ENCODE data around the gene PHIP.
"Not testable (repeated sequence)": the region's sequence is repeated elsewhere in the genome, so short reads cannot be mapped to it uniquely, and the experiment has no call there.

The PHIP gene

DNA sequence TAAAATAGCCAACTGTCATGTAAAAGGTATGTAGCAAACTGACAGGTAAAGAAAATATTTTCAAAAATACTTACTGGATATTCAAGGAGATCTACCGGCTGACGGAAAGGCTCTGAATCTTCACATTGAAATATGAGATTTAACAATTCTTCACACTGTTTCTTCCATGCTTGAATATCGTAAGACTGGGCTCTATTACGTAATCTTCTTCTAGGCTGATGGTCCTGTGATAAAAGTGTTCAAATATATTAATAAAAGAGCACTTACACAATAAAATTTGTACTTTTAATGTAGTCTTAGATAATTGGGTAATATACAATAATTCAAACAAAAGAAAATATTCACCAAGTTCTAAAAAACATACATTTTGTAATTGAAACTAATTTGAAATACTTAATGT, 123.3 kb downstream of the PHIP start:
- FAIRE-seq (no peak), DNase-seq (ENCODE audit: insufficient read length, low spot score) (no peak)
- TF ChIP-seq POLR2A (IDR thresholded peaks at IDR 0.05; ENCODE audit: low read depth, low read length), result no peak

DNA sequence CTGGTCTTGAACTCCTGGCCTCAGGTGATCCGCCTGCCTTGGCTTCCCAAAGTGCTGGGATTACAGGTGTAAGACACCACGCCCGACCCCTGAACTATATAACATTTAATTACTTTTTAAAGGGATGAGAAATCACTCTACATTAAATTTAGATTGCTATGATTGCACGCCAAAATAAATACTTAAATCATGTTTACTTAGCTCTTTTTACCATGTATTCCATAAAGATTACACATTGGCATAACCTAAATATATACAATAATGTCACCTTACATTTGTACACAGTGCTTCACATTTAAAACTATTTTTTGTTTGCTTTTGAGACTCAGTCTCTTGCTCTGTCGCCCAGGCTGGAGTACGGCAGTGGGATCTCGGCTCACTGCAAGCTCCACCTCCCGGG, 124.3 kb downstream of the PHIP start:
- no peak for TF ChIP-seq POLR2A (IDR thresholded peaks at IDR 0.05; ENCODE audit: low read depth, low read length)
- no peak for FAIRE-seq
- no peak for DNase-seq (ENCODE audit: insufficient read length, low spot score)

DNA sequence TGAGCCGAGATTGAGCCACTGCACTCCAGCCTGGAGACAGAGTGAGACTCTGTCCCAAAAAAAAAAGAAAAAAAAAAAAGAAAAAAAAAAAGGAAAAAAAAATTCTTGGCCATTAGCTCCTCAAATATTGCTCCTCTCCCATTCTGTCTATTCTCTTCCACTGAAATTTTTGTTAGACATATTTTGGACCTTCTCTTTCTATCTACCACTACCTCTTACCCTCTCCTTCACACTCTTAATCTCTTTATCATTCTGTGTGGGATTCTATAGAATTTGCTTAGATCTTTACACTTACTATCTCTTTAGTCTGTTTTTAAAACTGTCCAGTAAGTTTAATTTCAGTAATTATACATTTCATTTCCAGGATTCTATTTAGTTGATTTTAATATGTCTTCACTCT, 125.7 kb downstream of the PHIP start:
- DNase-seq (ENCODE audit: insufficient read length, low spot score), result no peak
- TF ChIP-seq POLR2A (IDR thresholded peaks at IDR 0.05; ENCODE audit: low read depth, low read length), result no peak
- FAIRE-seq, result no peak

DNA sequence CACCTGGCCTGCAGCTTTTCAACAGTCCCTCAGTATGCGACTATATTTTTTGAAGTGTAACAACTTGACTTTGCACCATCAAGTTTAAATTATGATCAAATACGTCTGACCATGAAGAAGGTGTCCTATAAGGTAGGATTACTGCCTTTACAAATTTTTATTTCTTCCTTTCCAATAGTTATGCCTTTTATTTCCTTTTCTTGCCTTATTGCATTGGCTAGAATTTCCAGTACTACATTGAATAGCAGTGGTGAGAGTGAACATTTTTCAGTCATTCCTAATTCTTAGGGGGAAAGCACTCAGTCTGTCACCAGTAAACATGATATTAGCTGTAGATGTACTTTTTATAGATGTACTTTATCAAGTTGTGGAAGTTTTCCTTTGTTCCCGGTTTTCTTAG, 129.3 kb downstream of the PHIP start:
- DNase-seq (ENCODE audit: insufficient read length, low spot score) (no peak), FAIRE-seq (no peak)
- no peak for TF ChIP-seq POLR2A (IDR thresholded peaks at IDR 0.05; ENCODE audit: low read depth, low read length)

DNA sequence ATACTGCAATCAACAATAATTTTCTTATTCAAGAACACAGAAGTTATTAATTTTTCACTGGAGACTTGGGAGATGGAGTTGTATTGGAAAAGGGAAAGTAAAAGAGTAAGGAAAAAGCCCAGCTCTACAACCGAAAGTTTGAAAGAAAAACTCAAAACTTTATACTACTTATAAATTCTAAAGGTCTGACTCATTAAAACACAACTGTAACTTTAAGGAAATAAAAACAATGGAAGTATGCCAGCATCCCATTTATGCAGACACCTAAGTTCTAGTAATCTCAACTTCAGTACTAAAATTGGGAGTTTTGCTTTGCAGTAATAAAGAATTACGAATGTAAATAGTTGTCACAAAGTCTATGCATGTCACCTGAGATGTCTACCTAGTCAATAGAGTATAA, 130.1 kb downstream of the PHIP start:
- no peak for TF ChIP-seq POLR2A (IDR thresholded peaks at IDR 0.05; ENCODE audit: low read depth, low read length)
- FAIRE-seq, result no peak
- DNase-seq (ENCODE audit: insufficient read length, low spot score), result no peak

DNA sequence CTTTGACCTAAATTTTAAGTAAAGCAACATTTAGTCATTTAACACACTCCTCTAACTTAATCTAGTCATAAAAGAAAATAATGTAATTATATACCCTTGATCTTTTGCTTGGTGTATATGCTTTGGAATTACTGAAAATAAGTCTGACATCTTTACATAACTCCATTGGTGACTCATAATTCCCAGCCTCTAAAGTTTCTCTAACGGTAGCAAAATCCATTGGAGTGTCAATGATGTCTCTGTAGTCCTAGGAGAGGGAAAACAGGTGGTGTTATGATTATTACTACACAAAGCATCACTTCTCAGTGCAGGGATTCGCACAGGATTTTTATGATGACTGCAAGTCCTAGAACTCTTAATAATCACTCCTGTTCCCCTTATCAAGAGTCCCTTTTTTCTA, 130.5 kb downstream of the PHIP start:
- DNase-seq (ENCODE audit: insufficient read length, low spot score) (no peak), FAIRE-seq (no peak)
- TF ChIP-seq POLR2A (IDR thresholded peaks at IDR 0.05; ENCODE audit: low read depth, low read length), result no peak

DNA sequence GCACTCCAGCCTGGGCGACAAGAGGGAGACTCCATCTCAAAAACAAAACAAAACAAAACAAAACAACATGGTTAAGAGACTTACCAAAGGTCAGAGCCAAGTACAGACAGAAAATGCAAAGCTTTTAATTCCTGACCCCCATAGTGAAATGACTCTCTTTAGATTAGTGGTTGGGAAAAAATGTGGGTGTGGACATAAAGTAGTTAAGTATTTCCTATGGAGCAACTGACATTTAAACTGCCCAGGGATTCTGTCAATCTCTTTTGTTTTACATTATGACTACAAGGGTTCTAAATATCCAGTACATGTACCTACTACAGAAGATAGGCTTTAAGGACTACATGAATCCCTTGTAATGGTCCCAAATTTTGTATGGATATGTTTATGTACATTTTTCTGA, 135.6 kb downstream of the PHIP start:
- no peak for TF ChIP-seq POLR2A (IDR thresholded peaks at IDR 0.05; ENCODE audit: low read depth, low read length)
- no peak for DNase-seq (ENCODE audit: insufficient read length, low spot score)
- FAIRE-seq, result no peak

DNA sequence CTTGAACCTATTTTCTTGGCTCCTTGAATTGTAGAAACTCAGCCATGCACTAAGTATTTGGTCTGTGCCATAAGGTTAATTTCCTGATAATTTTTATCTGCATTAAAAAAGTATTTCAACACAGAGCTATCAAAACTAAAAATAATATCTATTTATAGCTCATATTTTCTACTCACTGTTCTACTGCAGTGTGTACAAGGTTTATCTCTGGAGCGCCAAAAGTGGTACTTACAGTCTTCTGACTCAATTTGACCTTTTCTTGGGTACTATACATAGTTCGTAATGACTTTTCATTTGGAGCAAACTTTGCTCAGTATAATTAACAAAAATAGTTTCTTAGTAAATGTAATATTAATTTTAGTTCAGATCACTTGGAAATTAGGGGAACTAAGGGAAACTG, 141.5 kb downstream of the PHIP start:
- no peak for TF ChIP-seq POLR2A (IDR thresholded peaks at IDR 0.05; ENCODE audit: low read depth, low read length)
- DNase-seq (ENCODE audit: insufficient read length, low spot score), result no peak
- no peak for FAIRE-seq

DNA sequence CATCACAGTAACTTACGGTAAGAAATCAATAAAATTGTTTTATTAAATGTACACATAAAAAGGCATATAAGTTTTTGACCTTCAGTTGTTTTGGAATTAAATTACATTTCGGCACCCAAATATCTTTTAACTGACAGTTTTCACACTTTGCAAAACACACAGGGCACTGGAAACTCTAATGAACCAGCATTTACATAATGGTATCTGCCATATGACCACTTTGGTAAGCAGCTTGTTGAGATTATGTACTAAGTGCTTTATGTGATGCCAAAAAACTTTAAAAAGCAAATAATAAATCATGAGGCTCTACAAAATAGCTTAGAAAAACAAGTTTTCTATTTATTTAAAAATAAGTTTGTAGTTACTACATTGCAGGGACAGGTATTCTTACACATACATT, 142.5 kb downstream of the PHIP start:
- no peak for TF ChIP-seq POLR2A (IDR thresholded peaks at IDR 0.05; ENCODE audit: low read depth, low read length)
- FAIRE-seq (no peak), DNase-seq (ENCODE audit: insufficient read length, low spot score) (no peak)

DNA sequence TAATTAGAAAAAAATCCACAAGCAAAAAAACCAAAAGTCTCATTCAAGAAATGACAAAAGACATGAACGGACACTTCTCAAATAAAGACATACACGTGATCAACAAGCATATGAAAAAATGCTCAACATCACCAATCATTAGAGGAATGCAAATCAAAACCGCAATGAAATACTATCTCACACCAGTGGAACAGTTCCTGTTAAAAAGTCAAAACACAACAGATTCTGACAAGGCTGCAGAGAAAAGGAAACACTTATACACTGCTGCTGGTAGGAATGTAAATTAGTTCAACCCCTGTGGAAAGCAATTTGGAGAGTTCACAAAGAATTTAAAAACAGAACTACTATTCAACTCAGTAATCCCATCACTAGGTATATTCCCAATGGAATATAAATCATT, 152.7 kb downstream of the PHIP start:
- no peak for FAIRE-seq
- no peak for DNase-seq (ENCODE audit: insufficient read length, low spot score)
- no peak for TF ChIP-seq POLR2A (IDR thresholded peaks at IDR 0.05; ENCODE audit: low read depth, low read length)

DNA sequence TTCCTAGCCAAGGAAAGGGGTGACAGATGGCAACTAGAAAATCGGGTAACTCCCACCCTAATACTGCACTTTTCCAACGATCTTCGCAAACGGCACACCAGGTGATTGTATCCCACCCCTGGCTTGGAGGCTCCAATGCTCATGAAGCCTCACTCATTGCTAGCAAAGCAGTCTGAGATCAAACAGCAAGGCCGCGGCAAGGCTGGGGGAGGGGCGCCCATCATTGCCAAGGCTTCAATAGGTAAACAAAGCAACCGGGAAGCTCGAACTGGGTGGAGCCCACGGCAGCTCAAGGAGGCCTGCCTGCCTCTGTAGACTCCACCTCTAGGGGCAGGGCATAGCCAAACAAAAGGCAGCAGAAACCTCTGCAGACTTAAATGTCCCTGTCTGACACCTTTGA, 156.9 kb downstream of the PHIP start:
- not testable (repeated sequence) for DNase-seq (ENCODE audit: insufficient read length, low spot score); FAIRE-seq

DNA sequence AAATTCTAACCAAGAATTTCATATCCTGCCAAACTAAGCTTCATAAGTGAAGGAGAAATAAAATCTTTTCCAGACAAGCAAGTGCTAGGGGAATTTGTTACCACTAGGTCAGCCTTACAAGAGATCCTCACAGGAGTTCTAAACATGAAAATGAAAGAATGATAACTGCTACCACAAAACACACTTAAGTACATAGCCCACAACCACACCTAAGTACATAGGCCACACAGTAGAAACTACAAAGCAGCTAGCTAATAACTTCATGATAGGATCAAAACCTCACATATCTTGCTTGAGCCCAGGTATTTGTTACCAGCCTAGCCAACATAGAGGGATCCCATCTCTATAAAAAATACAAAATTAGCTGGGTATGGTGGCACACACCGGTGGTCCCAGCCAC, 160.3 kb downstream of the PHIP start:
- DNase-seq (ENCODE audit: insufficient read length, low spot score) (no peak), FAIRE-seq (no peak)
- TF ChIP-seq POLR2A (IDR thresholded peaks at IDR 0.05; ENCODE audit: low read depth, low read length), result no peak

DNA sequence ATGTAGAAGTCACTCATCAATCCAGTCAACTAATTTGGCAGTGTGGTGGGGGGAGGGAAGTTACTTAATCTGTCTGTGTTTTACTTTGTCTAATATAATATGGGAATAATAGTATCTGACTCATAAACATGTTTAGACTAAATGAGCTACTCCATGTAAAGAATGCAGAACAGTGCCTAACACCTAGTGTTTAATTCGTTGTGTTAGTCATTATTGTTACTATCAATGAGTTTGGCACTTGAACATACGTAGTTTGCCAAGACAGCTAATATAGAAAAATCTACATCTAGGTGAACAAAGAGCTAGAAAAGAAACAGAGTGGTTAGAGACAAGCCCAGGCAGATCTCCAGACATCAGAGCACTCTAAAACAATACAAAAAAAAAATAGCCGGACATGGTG, 161.6 kb downstream of the PHIP start:
- FAIRE-seq (no peak), DNase-seq (ENCODE audit: insufficient read length, low spot score) (no peak)
- no peak for TF ChIP-seq POLR2A (IDR thresholded peaks at IDR 0.05; ENCODE audit: low read depth, low read length)

DNA sequence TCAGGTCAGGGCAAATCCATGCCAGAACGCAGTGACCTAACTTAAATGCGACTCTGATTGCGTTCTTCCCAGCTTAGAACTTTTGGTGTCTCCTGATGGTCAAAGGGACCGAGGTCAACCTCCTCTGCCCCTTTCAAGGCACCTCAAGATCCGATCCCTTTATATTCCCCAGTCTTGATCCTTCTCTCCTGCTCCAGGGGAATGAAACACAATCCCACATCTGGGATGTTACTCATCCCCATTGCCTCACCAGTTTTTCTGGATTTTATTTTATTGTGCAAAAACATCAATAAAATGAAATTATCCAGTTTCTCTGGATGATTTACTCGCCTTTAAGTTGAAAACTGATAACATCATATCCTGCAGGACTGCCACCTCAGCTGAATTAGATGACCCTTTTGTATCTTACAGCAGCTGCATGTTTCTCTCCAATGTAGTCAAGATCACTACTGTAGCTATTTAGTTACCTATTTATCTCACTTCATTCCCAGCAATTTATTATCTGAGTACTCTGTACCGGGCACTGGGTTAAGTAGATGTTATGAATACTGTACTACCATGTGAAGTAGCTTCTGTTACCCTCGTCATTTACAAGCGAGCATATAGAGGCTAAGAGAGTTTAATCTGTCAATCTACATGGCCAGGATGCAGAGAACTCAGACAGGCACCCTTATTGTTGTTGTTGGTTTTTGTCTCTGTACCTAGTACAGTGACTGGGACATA, 166.7 kb downstream of the PHIP start:
- DNase-seq (ENCODE audit: insufficient read length, low spot score) (no peak), FAIRE-seq (no peak)
- no peak for TF ChIP-seq POLR2A (IDR thresholded peaks at IDR 0.05; ENCODE audit: low read depth, low read length)

DNA sequence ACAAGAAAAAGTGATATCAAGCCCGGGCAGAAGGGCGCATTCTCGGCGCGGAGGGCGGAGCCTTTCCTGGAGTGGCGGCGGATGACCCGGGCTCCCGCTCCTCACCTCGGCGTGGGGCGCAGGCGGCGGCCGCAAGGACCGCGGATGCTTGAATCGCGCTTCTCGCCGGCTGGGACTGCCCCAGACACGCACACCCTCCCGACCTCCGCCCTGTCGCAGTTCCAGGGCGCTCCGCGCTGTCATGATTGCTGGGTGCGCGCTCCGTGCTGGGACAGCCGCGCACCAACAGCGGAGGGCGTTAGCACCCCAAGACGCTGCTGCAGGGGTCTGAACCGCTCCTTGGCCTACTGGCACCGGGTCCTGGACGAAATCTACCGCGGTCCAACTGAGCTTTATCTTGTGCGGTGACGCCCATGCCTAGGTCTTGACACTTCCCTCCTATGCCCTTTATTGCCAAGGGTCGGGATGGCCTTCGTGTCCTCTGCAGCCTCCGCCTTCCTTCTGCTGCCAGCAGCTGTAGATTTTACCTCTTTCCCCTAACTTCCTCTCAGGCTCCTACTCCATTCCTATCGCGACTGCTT, 167.4 kb downstream of the PHIP start:
- no peak for TF ChIP-seq POLR2A (IDR thresholded peaks at IDR 0.05; ENCODE audit: low read depth, low read length)
- FAIRE-seq (no peak), DNase-seq (ENCODE audit: insufficient read length, low spot score) (no peak)

DNA sequence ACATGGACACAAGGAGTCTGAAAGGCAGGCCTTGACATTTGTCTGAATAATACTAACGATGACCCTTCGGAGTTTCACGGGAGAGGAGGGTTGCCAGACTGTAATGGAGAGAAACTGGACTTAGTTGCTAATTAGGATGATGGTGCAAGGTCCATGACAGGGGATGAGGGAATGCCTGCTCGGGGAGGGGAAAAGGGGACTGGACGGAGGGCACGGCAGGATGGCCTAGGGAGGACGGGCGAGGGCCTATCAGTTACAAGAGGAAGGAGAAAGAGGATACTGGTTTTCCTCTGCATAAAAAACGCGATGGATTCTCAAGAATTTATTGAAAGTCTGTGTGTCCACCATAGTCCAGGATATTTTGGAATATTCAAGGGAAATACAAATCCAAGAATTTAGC, 168.0 kb downstream of the PHIP start:
- DNase-seq (ENCODE audit: insufficient read length, low spot score) (no peak), FAIRE-seq (no peak)
- no peak for TF ChIP-seq POLR2A (IDR thresholded peaks at IDR 0.05; ENCODE audit: low read depth, low read length)
